ENCODE data around the gene MRPL44. TPM values are rescaled to one million over a fixed set of nuclear protein-coding genes. Genes with fewer than 3 reads are reported as not detected.

Gene MRPL44
- total and polyA plus RNA-seq, 2 of the 13 experiments (the other 11 are each of a cell fraction or from before 2014, with no cell fraction given) = 38.4 to 78.0 TPM

- peak; percentile 84 for TF ChIP-seq ZNF609 (CRISPR knock-in tag; IDR thresholded peaks at IDR 0.05; ENCODE audit: borderline replicate concordance)
- TF ChIP-seq ZBTB3 (CRISPR knock-in tag; IDR thresholded peaks at IDR 0.05; ENCODE audit: borderline replicate concordance, low read depth) = no peak; the same call in 1 of the 2 replicates
- no peak for TF ChIP-seq MLLT10 (CRISPR knock-in tag; IDR thresholded peaks at IDR 0.05)
- TF ChIP-seq ZNF781 (CRISPR knock-in tag; IDR thresholded peaks at IDR 0.05; ENCODE audit: borderline replicate concordance, not compliant biosample characterization) = no peak
- TF ChIP-seq SAFB2 (CRISPR knock-in tag; IDR thresholded peaks at IDR 0.05; ENCODE audit: borderline replicate concordance, low read depth) = peak; percentile 93
- TF ChIP-seq ARID5B (CRISPR knock-in tag; IDR thresholded peaks at IDR 0.05) = peak; percentile 89
- TF ChIP-seq XRCC5 (optimal IDR thresholded peaks at IDR 0.05; ENCODE audit: low read length) = peak; percentile 99
- no peak; the same call in 1 of the 2 replicates for TF ChIP-seq ARID3A (IDR thresholded peaks at IDR 0.05; ENCODE audit: low read depth, low read length)
- peak; percentile 98 for TF ChIP-seq ZNF563 (CRISPR knock-in tag; IDR thresholded peaks at IDR 0.05)
- TF ChIP-seq GATAD1 (CRISPR knock-in tag; IDR thresholded peaks at IDR 0.05) = peak; percentile 86
- TF ChIP-seq HIVEP1 (CRISPR knock-in tag; IDR thresholded peaks at IDR 0.05) = 0 out of 2 replicates have a peak, but pooled peaks have one; percentile 9
- peak; percentile 80 for TF ChIP-seq BRF2 (CRISPR knock-in tag; IDR thresholded peaks at IDR 0.05)
- TF ChIP-seq ATF2 (CRISPR knock-in tag; IDR thresholded peaks at IDR 0.05) = peak; percentile 88
- TF ChIP-seq ZNF326 (CRISPR knock-in tag; IDR thresholded peaks at IDR 0.05; ENCODE audit: borderline replicate concordance) = peak; percentile 51; the same call in 1 of the 2 replicates
These were observed 12.3 kb upstream of the MRPL44 start, which contains the start of gene WDFY1 (continued) for GRCh38 chr2:223944703-223945531.

Data from HepG2 (cell line).